Measurements from ENCODE around the gene GINS2.

GINS2 gene

GRCh38 chr16:85660843-85661739 is 27.7 kb downstream of the GINS2 start:
- Histone ChIP-seq H3K27me3 (ENCODE audit: insufficient read depth, low read depth, severe bottlenecking) (no peaks in the 10 kb centered on the region), H3K9me3 (ENCODE audit: severe bottlenecking) (no peaks in the 10 kb centered on the region), H3K36me3 (peaks cover 99% of the 10 kb centered on the region), H3K4me3 (ENCODE audit: low read depth, low read length) (no peak overlapping the region), H3K27ac (no peak overlapping the region)
- no peak for DNase-seq
- no peak for TF ChIP-seq CTCF (IDR thresholded peaks at IDR 0.05; ENCODE audit: low read depth, low read length)

DNA sequence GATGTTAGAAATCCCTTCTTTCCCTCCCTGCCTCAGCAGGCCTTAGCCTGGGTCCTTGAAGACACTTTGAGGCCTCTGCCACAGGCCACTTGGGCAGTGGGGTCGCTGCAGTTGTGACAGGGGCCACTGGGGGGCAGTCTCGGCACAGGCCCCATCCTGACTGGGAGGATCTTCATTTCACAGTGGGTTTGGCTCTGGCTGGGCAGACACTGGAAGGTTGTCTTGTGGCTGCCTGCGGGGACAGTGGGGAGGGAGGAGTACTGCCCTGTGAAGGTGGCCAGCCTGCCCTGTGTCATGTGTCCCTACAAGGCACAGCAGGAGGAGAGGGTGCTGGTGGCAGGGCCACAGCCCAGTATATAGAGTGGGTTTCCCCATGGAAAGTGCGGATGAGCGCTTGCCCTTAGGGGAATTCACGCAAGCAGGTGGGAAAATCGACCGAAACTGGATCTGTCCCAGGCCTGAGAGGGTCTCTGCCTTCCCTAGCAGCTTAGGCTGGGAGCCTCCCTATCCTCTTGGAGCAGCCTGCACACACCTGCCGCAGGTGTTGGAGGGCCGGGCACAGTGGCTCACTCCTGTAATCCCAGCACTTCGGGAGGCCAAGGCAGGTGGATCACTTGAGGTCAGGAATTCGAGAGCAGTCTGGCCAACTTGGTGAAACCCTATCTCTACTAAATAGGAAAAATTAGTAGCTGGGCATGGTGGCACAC is 28.8 kb downstream of the GINS2 start:
- DNase-seq: peak; percentile 66
- Histone ChIP-seq H3K27ac (no peak overlapping the region), H3K36me3 (peaks cover 96% of the 10 kb centered on the region), H3K27me3 (ENCODE audit: insufficient read depth, low read depth, severe bottlenecking) (no peaks in the 10 kb centered on the region), H3K4me3 (ENCODE audit: low read depth, low read length) (no peak overlapping the region), H3K9me3 (ENCODE audit: severe bottlenecking) (no peaks in the 10 kb centered on the region)
- peak; percentile 74 for TF ChIP-seq CTCF (IDR thresholded peaks at IDR 0.05; ENCODE audit: low read depth, low read length)

DNA sequence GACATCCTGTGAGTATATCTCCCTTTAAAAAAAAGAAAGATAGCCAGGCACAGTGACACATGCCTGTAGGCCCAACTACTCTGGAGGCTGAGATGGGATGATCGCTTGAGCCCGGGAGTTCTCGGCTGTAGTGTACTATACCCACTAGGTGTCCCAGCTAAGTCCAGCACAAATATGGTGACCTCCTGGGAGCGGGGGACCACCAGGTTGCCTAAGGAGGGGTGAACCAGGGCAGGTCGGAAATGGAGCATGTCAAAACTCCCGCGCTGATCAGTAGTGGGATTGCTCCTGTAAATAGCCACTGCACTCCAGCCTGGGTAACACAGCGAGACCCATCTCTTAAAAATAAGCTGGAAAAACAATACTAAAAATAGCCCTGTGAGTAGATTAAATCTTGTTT is 29.4 kb downstream of the GINS2 start:
- Histone ChIP-seq H3K9me3 (ENCODE audit: severe bottlenecking) (no peaks in the 10 kb centered on the region), H3K36me3 (peaks cover 95% of the 10 kb centered on the region), H3K27ac (no peak overlapping the region), H3K4me3 (ENCODE audit: low read depth, low read length) (no peak overlapping the region), H3K27me3 (ENCODE audit: insufficient read depth, low read depth, severe bottlenecking) (no peaks in the 10 kb centered on the region)
- DNase-seq: no peak
- TF ChIP-seq CTCF (IDR thresholded peaks at IDR 0.05; ENCODE audit: low read depth, low read length): no peak

GRCh38 chr16:85658504-85659326 is 30.0 kb downstream of the GINS2 start:
- Histone ChIP-seq H3K9me3 (ENCODE audit: severe bottlenecking) (no peaks in the 10 kb centered on the region), H3K4me3 (ENCODE audit: low read depth, low read length) (no peak overlapping the region), H3K36me3 (peaks cover 94% of the 10 kb centered on the region), H3K27ac (no peak overlapping the region; the same call in 1 of the 2 replicates), H3K27me3 (ENCODE audit: insufficient read depth, low read depth, severe bottlenecking) (no peaks in the 10 kb centered on the region)
- no peak for TF ChIP-seq CTCF (IDR thresholded peaks at IDR 0.05; ENCODE audit: low read depth, low read length)
- DNase-seq: no peak

GRCh38 chr16:85657996-85658395 is 30.8 kb downstream of the GINS2 start:
- Histone ChIP-seq H3K4me3 (ENCODE audit: low read depth, low read length) (no peak overlapping the region), H3K27me3 (ENCODE audit: insufficient read depth, low read depth, severe bottlenecking) (no peaks in the 10 kb centered on the region), H3K27ac (no peak overlapping the region), H3K9me3 (ENCODE audit: severe bottlenecking) (no peaks in the 10 kb centered on the region), H3K36me3 (peaks cover 92% of the 10 kb centered on the region)
- DNase-seq: no peak
- TF ChIP-seq CTCF (IDR thresholded peaks at IDR 0.05; ENCODE audit: low read depth, low read length): no peak

Data from WERI-Rb-1 (cell line).